Glomerular endothelial cell (primary cell): ENCODE results near the gene HPSE. TPM values are rescaled to one million over a fixed set of nuclear protein-coding genes. Genes with fewer than 3 reads are reported as not detected.

Experiments used
- DNase-seq: peaks from one replicate; pipeline ENCODE4 v3.0.0-alpha.2; 2011; ENCODE audit warnings: low read depth, low spot score; ENCODE audit errors: extremely low read depth
- total RNA-seq: library from RNA; depleted of rRNA; stranded (reverse); fragments of >200 nt; gene quantifications from 2 replicates; pipeline ENCODE4 v1.2.3, GENCODE V29; 2015

HPSE gene
- total RNA-seq: 3.5 and 6.0 TPM in 2 replicates

GRCh38 chr4:83334425-83335241 is at the start of gene HPSE:
Gene HPSE (minus strand): TSS chr4:83334848. CDS start chr4:83334782, 66 bp downstream.
- DNase-seq: no peak

GRCh38 chr4:83382850-83383249 is 48.2 kb upstream of the HPSE start:
- no peak for DNase-seq

GRCh38 chr4:83381173-83381572 is 46.5 kb upstream of the HPSE start:
- DNase-seq: no peak

- no peak for DNase-seq
These were observed 43.8 kb upstream of the HPSE start for GRCh38 chr4:83378419-83378818.

- DNase-seq: no peak
These were observed 38.3 kb upstream of the HPSE start for GRCh38 chr4:83372931-83373330.

- DNase-seq: no peak
These were observed 37.3 kb upstream of the HPSE start for GRCh38 chr4:83371936-83372335.

- DNase-seq: no peak
These were observed 36.6 kb upstream of the HPSE start for GRCh38 chr4:83371235-83371634.

- DNase-seq: no peak
These were observed 35.9 kb upstream of the HPSE start for GRCh38 chr4:83370640-83370906.

- no peak for DNase-seq
These were observed 35.4 kb upstream of the HPSE start for GRCh38 chr4:83369831-83370639.

GRCh38 chr4:83364312-83364711 is 29.7 kb upstream of the HPSE start:
- DNase-seq: no peak

GRCh38 chr4:83362492-83363329 is 28.1 kb upstream of the HPSE start:
- no peak for DNase-seq

- DNase-seq: no peak
These were observed 26.9 kb upstream of the HPSE start for GRCh38 chr4:83361416-83362103.

GRCh38 chr4:83360018-83360417 is 25.4 kb upstream of the HPSE start:
- no peak for DNase-seq

GRCh38 chr4:83358410-83358809 is 23.8 kb upstream of the HPSE start:
- DNase-seq: no peak

- peak; percentile 94 for DNase-seq
These were observed 22.4 kb upstream of the HPSE start for GRCh38 chr4:83356899-83357661.

GRCh38 chr4:83353516-83353915 is 18.9 kb upstream of the HPSE start:
- DNase-seq: no peak

GRCh38 chr4:83348074-83348473 is 13.4 kb upstream of the HPSE start:
- DNase-seq: no peak

GRCh38 chr4:83342476-83342875 is 7.8 kb upstream of the HPSE start:
- DNase-seq: no peak

GRCh38 chr4:83340692-83341343 is 6.2 kb upstream of the HPSE start:
- DNase-seq: no peak
